Loucy (cell line): ENCODE results near the gene ADAM30.

Source experiments
- H2AFZ ChIP-seq: fragments of 200-600 bp; sonication (generic); 2 replicates; pipeline ENCODE4 v1.6.0; 2016; ENCODE audit warnings: antibody characterized with exemption, mild to moderate bottlenecking, low read length, moderate library complexity
- H3F3A ChIP-seq: fragments of 200-600 bp; 2 replicates; pipeline ENCODE4 v1.6.0; 2016; ENCODE audit warnings: antibody characterized with exemption, low read depth, mild to moderate bottlenecking
- H3K27me3 ChIP-seq: fragments of 200-600 bp; sonication (generic); 2 replicates; pipeline ENCODE4 v1.6.1; 2014; ENCODE audit warnings: low read length, mild to moderate bottlenecking; ENCODE audit not compliant: insufficient read depth, poor library complexity, severe bottlenecking
- H3K36me3 ChIP-seq: fragments of 200-600 bp; sonication (generic); 2 replicates; pipeline ENCODE4 v1.6.1; 2016; ENCODE audit warnings: low read length; ENCODE audit not compliant: insufficient read depth
- H3K4me1 ChIP-seq: fragments of 200-600 bp; sonication (generic); 2 replicates; pipeline ENCODE4 v1.5.1; 2014; ENCODE audit warnings: low read length, mild to moderate bottlenecking; ENCODE audit not compliant: insufficient read depth, poor library complexity, severe bottlenecking
- H3K4me2 ChIP-seq: fragments of 200-600 bp; sonication (generic); 2 replicates; pipeline ENCODE4 v1.6.0; 2014; ENCODE audit warnings: antibody characterized with exemption, low read length, low read depth, mild to moderate bottlenecking; ENCODE audit not compliant: poor library complexity, severe bottlenecking
- H3K4me3 ChIP-seq: fragments of 200-600 bp; sonication (generic); 2 replicates; pipeline ENCODE4 v1.5.1; 2014; ENCODE audit warnings: low read length, mild to moderate bottlenecking, mixed read lengths; ENCODE audit not compliant: poor library complexity, severe bottlenecking
- H3K79me2 ChIP-seq: fragments of 200-600 bp; sonication (generic); 2 replicates; pipeline ENCODE4 v1.6.1; 2014; ENCODE audit warnings: low read length; ENCODE audit not compliant: insufficient read depth
- H3K9ac ChIP-seq: fragments of 200-600 bp; sonication (generic); 2 replicates; pipeline ENCODE4 v1.6.0; 2014; ENCODE audit warnings: mild to moderate bottlenecking, low read depth, low read length, moderate library complexity; ENCODE audit not compliant: poor library complexity, severe bottlenecking
- H3K9me2 ChIP-seq: fragments of 200-600 bp; sonication (generic); replicated peaks from 2 replicates; pipeline ENCODE4 v1.6.1; 2016; ENCODE audit warnings: low read depth, low read length, mixed read lengths
- H3K9me3 ChIP-seq: fragments of 200-600 bp; sonication (generic); 2 replicates; pipeline ENCODE4 v1.6.1; 2014; ENCODE audit warnings: mild to moderate bottlenecking, antibody characterized with exemption, low read length, low read depth; ENCODE audit not compliant: insufficient read depth
- H4K20me1 ChIP-seq: fragments of 200-600 bp; sonication (generic); 2 replicates; pipeline ENCODE4 v1.6.0; 2014; ENCODE audit warnings: antibody characterized with exemption, low read length, mild to moderate bottlenecking; ENCODE audit not compliant: insufficient read depth, poor library complexity, severe bottlenecking
- EZH2phosphoT487 ChIP-seq: fragments of 200-600 bp; IDR thresholded peaks from 2 replicates; pipeline ENCODE4 v1.6.1; 2018; ENCODE audit warnings: antibody characterized with exemption, mild to moderate bottlenecking, moderate library complexity, borderline replicate concordance
- TF ChIP-seq, protein P1 (sequence below): fragments of 200-600 bp; sonication (generic); conservative IDR thresholded peaks from 2 replicates; pipeline ENCODE4 v1.5.1; 2014; ENCODE audit warnings: mild to moderate bottlenecking, antibody characterized with exemption, low read length

The ADAM30 gene

DNA sequence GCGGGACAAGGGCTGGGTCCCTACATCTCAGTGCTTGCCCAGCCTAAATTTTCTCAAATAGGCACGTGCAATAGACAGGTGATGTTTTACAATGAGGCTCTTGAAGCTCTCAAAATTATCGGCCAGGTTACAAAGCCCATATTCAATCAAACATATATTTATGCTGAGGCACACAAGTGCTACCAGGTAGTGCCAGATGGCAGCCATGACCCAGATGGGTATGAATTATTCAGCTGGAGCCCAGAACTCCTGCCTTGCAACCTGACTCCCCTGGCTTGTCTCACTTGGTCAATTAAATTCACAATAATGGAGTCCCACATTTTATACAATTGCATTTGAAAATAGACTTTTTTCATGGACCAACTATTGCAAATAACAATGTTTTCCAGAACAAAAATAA is 12.3 kb upstream of the ADAM30 start:
- H2AFZ ChIP-seq: no peak overlapping the region

GRCh38 chr1:119906927-119907652 is 10.8 kb upstream of the ADAM30 start:
- H3F3A ChIP-seq: no peaks in the 10 kb centered on the region
- H3K36me3 ChIP-seq: no peaks in the 10 kb centered on the region
- no peak overlapping the region for H2AFZ ChIP-seq
- no peak overlapping the region for H3K4me3 ChIP-seq
- 0 out of 2 replicates have a peak, but pooled peaks cover 7% of the 10 kb centered on the region for H3K9me3 ChIP-seq
- peaks cover 3% of the 10 kb centered on the region for H3K27me3 ChIP-seq
- H3K9me2 ChIP-seq: no peaks in the 10 kb centered on the region
- peaks cover 20% of the 10 kb centered on the region for H3K4me1 ChIP-seq
- H4K20me1 ChIP-seq: no peaks in the 10 kb centered on the region
- TF ChIP-seq, protein P1, sequence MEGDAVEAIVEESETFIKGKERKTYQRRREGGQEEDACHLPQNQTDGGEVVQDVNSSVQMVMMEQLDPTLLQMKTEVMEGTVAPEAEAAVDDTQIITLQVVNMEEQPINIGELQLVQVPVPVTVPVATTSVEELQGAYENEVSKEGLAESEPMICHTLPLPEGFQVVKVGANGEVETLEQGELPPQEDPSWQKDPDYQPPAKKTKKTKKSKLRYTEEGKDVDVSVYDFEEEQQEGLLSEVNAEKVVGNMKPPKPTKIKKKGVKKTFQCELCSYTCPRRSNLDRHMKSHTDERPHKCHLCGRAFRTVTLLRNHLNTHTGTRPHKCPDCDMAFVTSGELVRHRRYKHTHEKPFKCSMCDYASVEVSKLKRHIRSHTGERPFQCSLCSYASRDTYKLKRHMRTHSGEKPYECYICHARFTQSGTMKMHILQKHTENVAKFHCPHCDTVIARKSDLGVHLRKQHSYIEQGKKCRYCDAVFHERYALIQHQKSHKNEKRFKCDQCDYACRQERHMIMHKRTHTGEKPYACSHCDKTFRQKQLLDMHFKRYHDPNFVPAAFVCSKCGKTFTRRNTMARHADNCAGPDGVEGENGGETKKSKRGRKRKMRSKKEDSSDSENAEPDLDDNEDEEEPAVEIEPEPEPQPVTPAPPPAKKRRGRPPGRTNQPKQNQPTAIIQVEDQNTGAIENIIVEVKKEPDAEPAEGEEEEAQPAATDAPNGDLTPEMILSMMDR: no peak
- no peak for TF ChIP-seq EZH2phosphoT487
- H3K9ac ChIP-seq: no peak overlapping the region
- H3K79me2 ChIP-seq: no peaks in the 10 kb centered on the region
- H3K4me2 ChIP-seq: no peak overlapping the region

More for the DNA sequence above, 12.3 kb upstream of the ADAM30 start:
- Histone ChIP-seq H3K27me3 (peaks cover 3% of the 10 kb centered on the region), H3F3A (no peaks in the 10 kb centered on the region), H3K9ac (no peak overlapping the region), H3K36me3 (peaks cover 3% of the 10 kb centered on the region; the same call in 1 of the 2 replicates), H3K9me2 (no peaks in the 10 kb centered on the region), H3K4me2 (no peak overlapping the region), H3K9me3 (0 out of 2 replicates have a peak, but pooled peaks cover 7% of the 10 kb centered on the region), H3K4me3 (no peak overlapping the region), H4K20me1 (no peaks in the 10 kb centered on the region), H3K79me2 (no peaks in the 10 kb centered on the region), H3K4me1 (peaks cover 20% of the 10 kb centered on the region)
- no peak for TF ChIP-seq EZH2phosphoT487
- TF ChIP-seq, protein P1: no peak

DNA sequence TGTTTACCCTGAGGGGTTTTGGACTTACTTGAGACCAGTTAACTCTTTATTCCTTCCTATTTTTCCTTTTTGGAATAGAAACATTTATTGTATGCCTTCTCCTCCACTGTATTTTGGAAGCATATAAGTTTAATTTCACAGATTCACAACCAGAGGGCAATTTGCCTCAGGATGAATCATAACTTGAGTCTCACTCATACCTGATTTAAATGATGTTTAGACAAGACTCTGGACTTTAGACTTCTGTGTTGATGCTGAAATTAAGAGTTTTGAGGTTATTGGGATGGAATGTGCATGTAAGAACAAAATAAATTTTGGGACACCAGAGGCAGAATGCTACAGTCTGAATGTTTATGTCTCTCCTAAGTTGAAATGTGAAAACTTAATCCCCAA is 7.1 kb upstream of the ADAM30 start:
- Histone ChIP-seq H3F3A (no peaks in the 10 kb centered on the region), H3K4me3 (no peak overlapping the region), H4K20me1 (no peaks in the 10 kb centered on the region), H3K9me3 (0 out of 2 replicates have a peak, but pooled peaks cover 7% of the 10 kb centered on the region), H3K36me3 (no peaks in the 10 kb centered on the region), H3K9me2 (no peaks in the 10 kb centered on the region), H2AFZ (no peak overlapping the region), H3K27me3 (peaks cover 3% of the 10 kb centered on the region), H3K4me2 (no peak overlapping the region), H3K79me2 (no peaks in the 10 kb centered on the region), H3K9ac (no peak overlapping the region), H3K4me1 (no peaks in the 10 kb centered on the region)
- TF ChIP-seq, protein P1: no peak
- TF ChIP-seq EZH2phosphoT487: no peak
